A673 (cell line): Measurements from ENCODE around the gene SCARF1. TPM values are rescaled to one million over a fixed set of nuclear protein-coding genes. Genes with fewer than 3 reads are reported as not detected.
"Not testable (repeated sequence)": the region's sequence is repeated elsewhere in the genome, so short reads cannot be mapped to it uniquely, and the experiment has no call there.

ENCODE experiments used
- BruUV-seq: library from RNA; stranded (reverse); fragments of 400-500 nt; replicated peaks from 2 replicates; lab custom pipeline; 2021; lab: Mats Ljungman, UMichigan
- CTCF ChIA-PET: fragments of 300-600 bp; sonication (Branson Sonifier 250); formaldehyde crosslinking; loops from one replicate; lab custom pipeline; 2022; ENCODE audit warnings: antibody characterized with exemption; lab: Charles Lee
- POLR2A ChIA-PET: fragments of 300-600 bp; sonication (Branson Sonifier 250); formaldehyde crosslinking; loops from one replicate; lab custom pipeline; 2022; ENCODE audit warnings: antibody characterized with exemption; ENCODE audit not compliant: low non-redundant PET; lab: Charles Lee
- DNase-seq: peaks from one replicate; pipeline ENCODE4 v3.0.0-alpha.2; 2015; ENCODE audit warnings: low spot score
- H3K27ac ChIP-seq: fragments of 200-600 bp; sonication (generic); 2 replicates; pipeline ENCODE4 v1.5.1; 2016; ENCODE audit warnings: mixed run types, low read depth, mild to moderate bottlenecking, mixed read lengths, antibody characterized with exemption, low read length; ENCODE audit not compliant: poor library complexity, severe bottlenecking
- H3K27me3 ChIP-seq: fragments of 200-600 bp; sonication (generic); replicated peaks from 2 replicates; pipeline ENCODE4 v1.6.1; 2017; ENCODE audit warnings: mixed run types, low read depth, mild to moderate bottlenecking, mixed read lengths, antibody characterized with exemption, low read length; ENCODE audit not compliant: insufficient read depth, poor library complexity
- H3K36me3 ChIP-seq: fragments of 200-600 bp; sonication (generic); 2 replicates; pipeline ENCODE4 v1.6.1; 2016; ENCODE audit warnings: mixed run types, mild to moderate bottlenecking, mixed read lengths, antibody characterized with exemption, low read length; ENCODE audit not compliant: insufficient read depth, poor library complexity, severe bottlenecking
- H3K4me1 ChIP-seq: fragments of 200-600 bp; sonication (generic); 2 replicates; pipeline ENCODE4 v1.6.1; 2017; ENCODE audit warnings: mixed run types, mild to moderate bottlenecking, mixed read lengths, antibody characterized with exemption, low read length; ENCODE audit not compliant: insufficient read depth, poor library complexity, severe bottlenecking
- H3K4me3 ChIP-seq: fragments of 200-600 bp; sonication (generic); 2 replicates; pipeline ENCODE4 v1.5.1; 2016; ENCODE audit warnings: low read depth, mixed run types, mild to moderate bottlenecking, mixed read lengths, low read length; ENCODE audit not compliant: poor library complexity, severe bottlenecking
- H3K9me3 ChIP-seq: fragments of 200-600 bp; sonication (generic); 2 replicates; pipeline ENCODE4 v1.6.1; 2016; ENCODE audit warnings: mixed run types, low read depth, mild to moderate bottlenecking, mixed read lengths, antibody characterized with exemption, low read length; ENCODE audit not compliant: poor library complexity, severe bottlenecking
- CTCF ChIP-seq: fragments of 300-800, 200-600 bp; sonication (generic); conservative IDR thresholded peaks from 2 replicates; pipeline ENCODE4 v1.5.1; 2017; ENCODE audit warnings: low read depth, mild to moderate bottlenecking, antibody characterized with exemption, low read length, moderate library complexity, mixed read lengths
- EZH2 ChIP-seq: fragments of 200-600 bp; sonication (generic); IDR thresholded peaks from 2 replicates; pipeline ENCODE4 v1.6.1; 2017; ENCODE audit warnings: borderline replicate concordance, low read depth, mild to moderate bottlenecking, mixed read lengths, antibody characterized with exemption, low read length; ENCODE audit not compliant: poor library complexity, severe bottlenecking
- intact Hi-C: fragments of 100-400 bp; cut with micrococcal nuclease; formaldehyde crosslinking; loops from one replicate; pipeline ENCODE4 v1.10.0; 2022; ENCODE audit not compliant: unreplicated experiment
- total RNA-seq: library from RNA; stranded (reverse); gene quantifications from 2 replicates; pipeline ENCODE4 v1.2.3, GENCODE V29; 2021

Gene SCARF1
- total RNA-seq, 1 experiment from 2014 or later, result not detected

GRCh38 chr17:1658100-1658499 is 12.6 kb upstream of the SCARF1 start:
- CTCF ChIA-PET, result no interaction called here
- no peaks in the 10 kb centered on the region for H3K27me3 ChIP-seq
- H3K36me3 ChIP-seq, result peaks cover 97% of the 10 kb centered on the region
- no peak for TF ChIP-seq EZH2
- no peak for TF ChIP-seq CTCF
- no peak for DNase-seq
- POLR2A ChIA-PET, result no interaction called here
- BruUV-seq, result no TSS peak
- H3K27ac ChIP-seq, result no peak overlapping the region
- intact Hi-C loops, result no loop called here
- H3K4me1 ChIP-seq, result no peaks in the 10 kb centered on the region
- H3K4me3 ChIP-seq, result no peak overlapping the region
- H3K9me3 ChIP-seq, result no peaks in the 10 kb centered on the region

GRCh38 chr17:1653735-1654134 is 8.2 kb upstream of the SCARF1 start:
- peaks cover 6% of the 10 kb centered on the region for H3K4me1 ChIP-seq
- H3K36me3 ChIP-seq, result peaks cover 85% of the 10 kb centered on the region
- no peak for DNase-seq
- no TSS peak for BruUV-seq
- no peak overlapping the region for H3K27ac ChIP-seq
- no peaks in the 10 kb centered on the region for H3K27me3 ChIP-seq
- POLR2A ChIA-PET, result interaction anchor here (0.5 kb wide), 1 partner anchor 13 kb away, joined by 3 read pairs; no protein-coding TSS in a partner anchor
- no peaks in the 10 kb centered on the region for H3K9me3 ChIP-seq
- TF ChIP-seq EZH2 (no peak), CTCF (no peak)
- intact Hi-C loops, result no loop called here
- H3K4me3 ChIP-seq, result no peak overlapping the region
- CTCF ChIA-PET, result no interaction called here

GRCh38 chr17:1652794-1653193 is 7.3 kb upstream of the SCARF1 start:
- CTCF ChIA-PET, H3K4me3 ChIP-seq, H3K27me3 ChIP-seq, POLR2A ChIA-PET, BruUV-seq, H3K27ac ChIP-seq, intact Hi-C loops, H3K9me3 ChIP-seq, DNase-seq: not testable (repeated sequence)
- peaks cover 12% of the 10 kb centered on the region for H3K4me1 ChIP-seq
- H3K36me3 ChIP-seq, result peaks cover 75% of the 10 kb centered on the region

- intact Hi-C loops, result no loop called here
- ChIA-PET CTCF (interaction anchor here (0.6 kb wide), 1 partner anchor 393 kb away, joined by 4 read pairs; no protein-coding TSS in a partner anchor), POLR2A (no interaction called here)
- H3K36me3 ChIP-seq, result peaks cover 63% of the 10 kb centered on the region
- no peaks in the 10 kb centered on the region for H3K9me3 ChIP-seq
- H3K27ac ChIP-seq, result no peak overlapping the region
- no peak for DNase-seq
- peaks cover 12% of the 10 kb centered on the region for H3K4me1 ChIP-seq
- BruUV-seq, result no TSS peak
- no peaks in the 10 kb centered on the region for H3K27me3 ChIP-seq
- H3K4me3 ChIP-seq, result no peak overlapping the region
- no peak for TF ChIP-seq EZH2
- TF ChIP-seq CTCF, result no peak
Measured at GRCh38 chr17:1651559-1651844, 6.0 kb upstream of the SCARF1 start.
